SU-DHL-6 (cell line): ENCODE data around the gene TLN1.

ENCODE experiments used
- H2AFZ ChIP-seq: fragments of 200-600 bp; sonication (generic); 2 replicates; pipeline ENCODE4 v1.6.1; 2014; ENCODE audit warnings: low read depth, mild to moderate bottlenecking, moderate library complexity, mixed read lengths, antibody characterized with exemption, low read length; ENCODE audit not compliant: severe bottlenecking
- H3F3A ChIP-seq: fragments of 200-600 bp; shearing (Covaris generic); 2 replicates; pipeline ENCODE4 v1.6.0; 2016; ENCODE audit warnings: antibody characterized with exemption, mild to moderate bottlenecking; ENCODE audit not compliant: insufficient read depth
- H3K27ac ChIP-seq: fragments of 200-600 bp; sonication (generic); 2 replicates; pipeline ENCODE4 v1.5.1; 2016; ENCODE audit warnings: low read depth, mild to moderate bottlenecking, low read length, moderate library complexity, mixed read lengths
- H3K27me3 ChIP-seq: fragments of 200-600 bp; sonication (generic), shearing (Covaris generic); 2 replicates; pipeline ENCODE4 v1.6.0; 2014; ENCODE audit warnings: mild to moderate bottlenecking, low read length
- H3K36me3 ChIP-seq: fragments of 200-600 bp; sonication (generic); 2 replicates; pipeline ENCODE4 v1.6.1; 2014; ENCODE audit warnings: mild to moderate bottlenecking, low read length, mixed read lengths
- H3K4me2 ChIP-seq: fragments of 300-600, 200-600 bp; shearing (Covaris generic), sonication (generic); 2 replicates; pipeline ENCODE4 v1.6.0; 2014; ENCODE audit warnings: low read length, low read depth, mild to moderate bottlenecking; ENCODE audit not compliant: poor library complexity, severe bottlenecking
- H3K4me3 ChIP-seq: fragments of 200-600 bp; sonication (generic); 2 replicates; pipeline ENCODE4 v1.5.1; 2014; ENCODE audit warnings: antibody characterized with exemption, low read length, mild to moderate bottlenecking, mixed read lengths; ENCODE audit not compliant: insufficient read depth, poor library complexity, severe bottlenecking
- H3K79me2 ChIP-seq: fragments of 200-600 bp; sonication (generic); 2 replicates; pipeline ENCODE4 v1.6.1; 2014; ENCODE audit warnings: mild to moderate bottlenecking, low read length, moderate library complexity; ENCODE audit not compliant: insufficient read depth
- H3K9ac ChIP-seq: fragments of 200-600 bp; sonication (generic); 2 replicates; pipeline ENCODE4 v1.7.0; 2014; ENCODE audit warnings: mild to moderate bottlenecking, low read length
- H3K9me2 ChIP-seq: fragments of 200-600 bp; sonication (generic); replicated peaks from 2 replicates; pipeline ENCODE4 v1.6.1; 2014; ENCODE audit warnings: low read length; ENCODE audit not compliant: insufficient read depth
- H3K9me3 ChIP-seq: fragments of 200-600 bp; sonication (generic); 2 replicates; pipeline ENCODE4 v1.6.1; 2014; ENCODE audit warnings: low read length, mixed read lengths; ENCODE audit not compliant: insufficient read depth
- H4K20me1 ChIP-seq: fragments of 200-600 bp; sonication (generic); 2 replicates; pipeline ENCODE4 v1.6.1; 2014; ENCODE audit warnings: low read depth, mild to moderate bottlenecking, antibody characterized with exemption, low read length, moderate library complexity, mixed read lengths
- EZH2phosphoT487 ChIP-seq: fragments of 200-600 bp; sonication (generic), shearing (Covaris generic); conservative IDR thresholded peaks from 2 replicates; pipeline ENCODE4 v1.6.1; 2018; ENCODE audit warnings: mild to moderate bottlenecking, antibody characterized with exemption, low read length, moderate library complexity, mixed read lengths
- TF ChIP-seq, protein P1 (sequence below): fragments of 200-600 bp; sonication (generic); IDR thresholded peaks from one replicate; pipeline ENCODE4 v1.5.1; 2017; ENCODE audit warnings: antibody characterized with exemption, mild to moderate bottlenecking, low read length, moderate library complexity; ENCODE audit not compliant: insufficient read depth, poor library complexity, severe bottlenecking

The TLN1 gene

DNA sequence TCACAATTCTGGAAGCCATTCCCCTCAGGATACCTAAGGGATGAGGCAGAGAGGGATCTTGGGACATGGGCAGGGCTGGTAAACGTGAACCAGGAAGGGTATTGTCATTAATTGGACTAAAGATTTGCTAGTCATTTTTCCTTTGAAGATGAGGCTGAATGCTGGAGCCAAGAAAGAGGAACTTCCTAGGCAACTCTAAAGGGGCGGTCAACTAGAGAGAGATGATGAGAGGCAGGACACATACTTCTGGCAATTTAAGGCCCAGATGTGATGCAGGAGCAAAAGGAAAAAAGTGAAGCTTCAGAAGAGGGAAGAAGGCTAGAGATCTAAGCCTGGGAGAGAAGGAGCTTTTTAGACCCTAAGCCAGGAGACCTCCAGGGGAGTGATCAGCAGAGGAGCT is 11.5 kb upstream of the TLN1 start:
- no peak for TF ChIP-seq EZH2phosphoT487
- TF ChIP-seq, protein P1, sequence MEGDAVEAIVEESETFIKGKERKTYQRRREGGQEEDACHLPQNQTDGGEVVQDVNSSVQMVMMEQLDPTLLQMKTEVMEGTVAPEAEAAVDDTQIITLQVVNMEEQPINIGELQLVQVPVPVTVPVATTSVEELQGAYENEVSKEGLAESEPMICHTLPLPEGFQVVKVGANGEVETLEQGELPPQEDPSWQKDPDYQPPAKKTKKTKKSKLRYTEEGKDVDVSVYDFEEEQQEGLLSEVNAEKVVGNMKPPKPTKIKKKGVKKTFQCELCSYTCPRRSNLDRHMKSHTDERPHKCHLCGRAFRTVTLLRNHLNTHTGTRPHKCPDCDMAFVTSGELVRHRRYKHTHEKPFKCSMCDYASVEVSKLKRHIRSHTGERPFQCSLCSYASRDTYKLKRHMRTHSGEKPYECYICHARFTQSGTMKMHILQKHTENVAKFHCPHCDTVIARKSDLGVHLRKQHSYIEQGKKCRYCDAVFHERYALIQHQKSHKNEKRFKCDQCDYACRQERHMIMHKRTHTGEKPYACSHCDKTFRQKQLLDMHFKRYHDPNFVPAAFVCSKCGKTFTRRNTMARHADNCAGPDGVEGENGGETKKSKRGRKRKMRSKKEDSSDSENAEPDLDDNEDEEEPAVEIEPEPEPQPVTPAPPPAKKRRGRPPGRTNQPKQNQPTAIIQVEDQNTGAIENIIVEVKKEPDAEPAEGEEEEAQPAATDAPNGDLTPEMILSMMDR, result no peak
- Histone ChIP-seq H3K27ac (no peak overlapping the region), H3K9me3 (no peaks in the 10 kb centered on the region), H3K9me2 (no peaks in the 10 kb centered on the region), H3K36me3 (peaks cover 10% of the 10 kb centered on the region; the same call in 1 of the 2 replicates), H4K20me1 (peaks cover 8% of the 10 kb centered on the region; the same call in 1 of the 2 replicates), H3K4me2 (no peak overlapping the region), H3K9ac (no peak overlapping the region), H3K79me2 (peaks cover 32% of the 10 kb centered on the region), H3F3A (no peaks in the 10 kb centered on the region), H3K27me3 (no peaks in the 10 kb centered on the region), H3K4me3 (no peak overlapping the region), H2AFZ (no peak overlapping the region)

- no peak overlapping the region for H3K4me3 ChIP-seq
- H2AFZ ChIP-seq, result no peak overlapping the region
- TF ChIP-seq, protein P1, result no peak
- TF ChIP-seq EZH2phosphoT487, result no peak
- H3F3A ChIP-seq, result no peaks in the 10 kb centered on the region
- H3K9ac ChIP-seq, result no peak overlapping the region
- H3K79me2 ChIP-seq, result peaks cover 15% of the 10 kb centered on the region
- no peaks in the 10 kb centered on the region for H4K20me1 ChIP-seq
- no peaks in the 10 kb centered on the region for H3K9me3 ChIP-seq
- no peak overlapping the region for H3K4me2 ChIP-seq
- no peaks in the 10 kb centered on the region for H3K9me2 ChIP-seq
- H3K36me3 ChIP-seq, result peaks cover 10% of the 10 kb centered on the region; the same call in 1 of the 2 replicates
- no peak overlapping the region for H3K27ac ChIP-seq
- H3K27me3 ChIP-seq, result no peaks in the 10 kb centered on the region
Observed at GRCh38 chr9:35741740-35742139, 9.7 kb upstream of the TLN1 start.

GRCh38 chr9:35740243-35740642 is 8.2 kb upstream of the TLN1 start:
- Histone ChIP-seq H3K27me3 (no peaks in the 10 kb centered on the region), H3K27ac (no peak overlapping the region), H3K9me2 (no peaks in the 10 kb centered on the region), H3F3A (no peaks in the 10 kb centered on the region), H4K20me1 (no peaks in the 10 kb centered on the region), H3K9ac (no peak overlapping the region), H3K36me3 (peaks cover 10% of the 10 kb centered on the region; the same call in 1 of the 2 replicates), H3K4me2 (no peak overlapping the region), H3K79me2 (peaks cover under 1% of the 10 kb centered on the region; the same call in 1 of the 2 replicates), H2AFZ (no peak overlapping the region), H3K9me3 (no peaks in the 10 kb centered on the region), H3K4me3 (no peak overlapping the region)
- TF ChIP-seq, protein P1, result no peak
- TF ChIP-seq EZH2phosphoT487, result no peak
